ENCODE results near the gene SYNPO2. TPM values are rescaled to one million over a fixed set of nuclear protein-coding genes. Genes with fewer than 3 reads are reported as not detected.

The SYNPO2 gene
- total and polyA plus RNA-seq, 2 of the 13 experiments (the other 11 are each of a cell fraction or from before 2014, with no cell fraction given), result not detected

DNA sequence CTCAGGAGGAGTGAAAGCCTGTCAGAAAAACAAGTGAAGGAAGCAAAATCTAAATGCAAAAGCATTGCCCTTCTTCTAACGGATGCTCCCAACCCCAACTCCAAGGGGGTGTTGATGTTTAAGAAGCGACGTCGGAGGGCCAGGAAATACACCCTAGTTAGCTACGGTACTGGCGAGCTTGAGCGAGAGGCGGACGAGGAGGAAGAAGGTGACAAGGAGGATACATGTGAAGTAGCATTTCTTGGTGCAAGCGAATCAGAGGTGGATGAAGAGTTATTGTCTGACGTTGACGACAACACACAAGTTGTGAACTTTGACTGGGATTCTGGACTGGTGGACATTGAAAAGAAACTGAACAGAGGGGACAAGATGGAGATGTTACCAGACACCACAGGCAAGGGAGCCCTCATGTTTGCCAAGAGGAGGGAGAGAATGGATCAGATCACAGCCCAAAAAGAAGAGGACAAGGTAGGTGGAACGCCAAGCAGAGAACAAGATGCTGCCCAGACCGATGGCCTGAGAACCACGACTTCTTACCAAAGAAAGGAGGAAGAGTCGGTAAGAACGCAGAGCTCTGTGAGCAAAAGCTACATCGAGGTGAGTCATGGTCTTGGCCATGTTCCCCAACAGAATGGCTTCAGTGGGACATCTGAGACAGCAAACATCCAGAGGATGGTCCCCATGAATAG, 141.3 kb downstream of the SYNPO2 start:
- TF ChIP-seq, protein P1, sequence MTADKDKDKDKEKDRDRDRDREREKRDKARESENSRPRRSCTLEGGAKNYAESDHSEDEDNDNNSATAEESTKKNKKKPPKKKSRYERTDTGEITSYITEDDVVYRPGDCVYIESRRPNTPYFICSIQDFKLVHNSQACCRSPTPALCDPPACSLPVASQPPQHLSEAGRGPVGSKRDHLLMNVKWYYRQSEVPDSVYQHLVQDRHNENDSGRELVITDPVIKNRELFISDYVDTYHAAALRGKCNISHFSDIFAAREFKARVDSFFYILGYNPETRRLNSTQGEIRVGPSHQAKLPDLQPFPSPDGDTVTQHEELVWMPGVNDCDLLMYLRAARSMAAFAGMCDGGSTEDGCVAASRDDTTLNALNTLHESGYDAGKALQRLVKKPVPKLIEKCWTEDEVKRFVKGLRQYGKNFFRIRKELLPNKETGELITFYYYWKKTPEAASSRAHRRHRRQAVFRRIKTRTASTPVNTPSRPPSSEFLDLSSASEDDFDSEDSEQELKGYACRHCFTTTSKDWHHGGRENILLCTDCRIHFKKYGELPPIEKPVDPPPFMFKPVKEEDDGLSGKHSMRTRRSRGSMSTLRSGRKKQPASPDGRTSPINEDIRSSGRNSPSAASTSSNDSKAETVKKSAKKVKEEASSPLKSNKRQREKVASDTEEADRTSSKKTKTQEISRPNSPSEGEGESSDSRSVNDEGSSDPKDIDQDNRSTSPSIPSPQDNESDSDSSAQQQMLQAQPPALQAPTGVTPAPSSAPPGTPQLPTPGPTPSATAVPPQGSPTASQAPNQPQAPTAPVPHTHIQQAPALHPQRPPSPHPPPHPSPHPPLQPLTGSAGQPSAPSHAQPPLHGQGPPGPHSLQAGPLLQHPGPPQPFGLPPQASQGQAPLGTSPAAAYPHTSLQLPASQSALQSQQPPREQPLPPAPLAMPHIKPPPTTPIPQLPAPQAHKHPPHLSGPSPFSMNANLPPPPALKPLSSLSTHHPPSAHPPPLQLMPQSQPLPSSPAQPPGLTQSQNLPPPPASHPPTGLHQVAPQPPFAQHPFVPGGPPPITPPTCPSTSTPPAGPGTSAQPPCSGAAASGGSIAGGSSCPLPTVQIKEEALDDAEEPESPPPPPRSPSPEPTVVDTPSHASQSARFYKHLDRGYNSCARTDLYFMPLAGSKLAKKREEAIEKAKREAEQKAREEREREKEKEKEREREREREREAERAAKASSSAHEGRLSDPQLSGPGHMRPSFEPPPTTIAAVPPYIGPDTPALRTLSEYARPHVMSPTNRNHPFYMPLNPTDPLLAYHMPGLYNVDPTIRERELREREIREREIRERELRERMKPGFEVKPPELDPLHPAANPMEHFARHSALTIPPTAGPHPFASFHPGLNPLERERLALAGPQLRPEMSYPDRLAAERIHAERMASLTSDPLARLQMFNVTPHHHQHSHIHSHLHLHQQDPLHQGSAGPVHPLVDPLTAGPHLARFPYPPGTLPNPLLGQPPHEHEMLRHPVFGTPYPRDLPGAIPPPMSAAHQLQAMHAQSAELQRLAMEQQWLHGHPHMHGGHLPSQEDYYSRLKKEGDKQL (CRISPR knock-in tag; IDR thresholded peaks at IDR 0.05; ENCODE audit: low read depth), result no peak
- TF ChIP-seq, protein P2, sequence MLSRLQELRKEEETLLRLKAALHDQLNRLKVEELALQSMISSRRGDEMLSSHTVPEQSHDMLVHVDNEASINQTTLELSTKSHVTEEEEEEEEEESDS (CRISPR knock-in tag; IDR thresholded peaks at IDR 0.05; ENCODE audit: borderline replicate concordance), result no peak
- TF ChIP-seq FOXO1 (CRISPR knock-in tag; IDR thresholded peaks at IDR 0.05) (no peak), NR1H2 (CRISPR knock-in tag; IDR thresholded peaks at IDR 0.05; ENCODE audit: borderline replicate concordance, low read depth) (no peak), ZNF124 (CRISPR knock-in tag; IDR thresholded peaks at IDR 0.05) (no peak)
- ATAC-seq, result no peak
- Histone ChIP-seq H4K20me1 (ENCODE audit: insufficient read depth, low read length) (no peaks in the 10 kb centered on the region), H3K9ac (ENCODE audit: insufficient read depth, low read depth, low read length) (no peak overlapping the region), H3K36me3 (replicated peaks in 1 of 2; ENCODE audit: control insufficient read depth in 1 of 2, insufficient read depth in 2 of 2, low read length in 2 of 2) (no peaks in the 10 kb centered on the region), H3K27me3 (ENCODE audit: control insufficient read depth in 1 of 2, insufficient read depth in 2 of 2, low read length in 2 of 2) (peaks cover 0 to 23% of the 10 kb centered on the region in 2 experiments; a peak in 2 of 5 replicates), H3K4me1 (ENCODE audit: insufficient read depth, low read length) (no peaks in the 10 kb centered on the region), H3K4me2 (ENCODE audit: low read depth, low read length) (no peak overlapping the region), H3K9me3 (ENCODE audit: low read length) (no peaks in the 10 kb centered on the region), H3K79me2 (ENCODE audit: insufficient read depth, low read length) (no peaks in the 10 kb centered on the region), H3K4me3 (replicated peaks in 1 of 3; ENCODE audit: insufficient read depth in 1 of 3, low read depth in 2 of 3, low read length in 3 of 3) (no peak overlapping the region), H3K27ac (ENCODE audit: extremely low read length, insufficient read depth, low read length) (no peak overlapping the region), H2AFZ (ENCODE audit: low read length) (no peak overlapping the region)
- ChIA-PET POLR2A (no interaction called here), CTCF (ENCODE audit: low intra/inter-chr PET ratio, low total read pairs) (no interaction called here)
- 63% methylated on average over 18 of the region's 18 CpGs for WGBS (ENCODE audit: low lambda C conversion rate)
- intact Hi-C loops (cut with micrococcal nuclease; ENCODE audit: unreplicated experiment) (no loop called here), in situ Hi-C loops (cut with HindIII; ENCODE audit: extremely low pct_ligation_motif_present, low pct_unique_long_range_greater_than_20kb) (no loop called here)
- DNase-seq (ENCODE audit: low spot score), result no peak
- FAIRE-seq, result no peak
- BruUV-seq (replicated peaks), result no TSS peak

Measured in HepG2 (cell line).